Activated T-helper 1 cell treated with anti-CD3 and anti-CD28 coated beads, Interleukin-2, amount 50 U/mL, for 16 hours (primary cell): ENCODE measurements around the gene SF3B2.
"Not testable (repeated sequence)": the region's sequence is repeated elsewhere in the genome, so short reads cannot be mapped to it uniquely, and the experiment has no call there.

Experiments
- DNase-seq, 2 donors: peaks; one replicate each; pipeline ENCODE4 v3.0.0-alpha.2; 2020; ENCODE audit warnings: low read depth in 1 of 2, low spot score in 1 of 2

The SF3B2 gene

GRCh38 chr11:66104057-66104638 is 52.0 kb downstream of the SF3B2 start:
- DNase-seq, result no peak

GRCh38 chr11:66106786-66107599 is 54.8 kb downstream of the SF3B2 start:
- no peak for DNase-seq

DNA sequence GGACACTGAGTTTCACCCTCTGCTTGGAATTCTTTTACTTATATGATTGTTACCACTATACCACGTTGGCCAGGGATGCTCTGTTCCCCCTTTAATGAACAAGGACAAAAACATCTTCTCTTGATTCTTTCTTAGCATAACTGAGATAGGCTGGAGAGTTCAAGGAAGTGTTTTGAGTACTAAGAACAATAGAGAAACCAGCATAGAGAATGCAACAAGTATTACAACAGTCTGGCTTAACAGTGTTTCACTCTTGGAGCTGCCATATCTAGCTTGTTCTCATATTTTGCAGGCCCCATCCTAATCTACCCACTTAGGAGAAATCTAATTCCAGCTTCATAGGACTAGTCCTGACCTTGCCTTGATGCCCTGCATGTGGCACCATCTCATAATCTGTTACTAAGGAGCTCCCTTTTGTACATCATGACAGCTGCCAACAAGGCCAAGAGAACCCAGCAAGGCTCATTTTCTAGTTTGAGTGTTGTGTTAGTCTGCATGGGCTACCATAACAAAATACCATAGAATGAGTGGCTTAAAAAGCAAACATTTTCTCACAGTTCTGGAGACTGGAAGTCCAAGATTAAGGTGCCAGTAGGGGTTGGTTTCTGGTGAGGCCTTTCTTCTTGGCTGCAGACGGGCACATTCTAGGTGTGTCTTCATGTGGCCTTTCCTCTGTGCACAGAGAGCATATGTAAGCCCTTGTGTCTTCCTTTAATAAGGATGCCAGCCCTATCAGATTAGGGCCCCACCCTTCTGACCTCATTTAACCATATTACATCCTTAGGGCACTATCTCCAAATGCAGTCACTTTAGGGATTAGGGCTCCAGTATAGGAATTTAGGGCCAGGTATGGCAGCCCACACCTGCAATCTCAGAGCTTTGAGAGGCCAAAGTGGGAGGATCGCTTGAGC is 55.7 kb downstream of the SF3B2 start:
- no peak for DNase-seq

DNA sequence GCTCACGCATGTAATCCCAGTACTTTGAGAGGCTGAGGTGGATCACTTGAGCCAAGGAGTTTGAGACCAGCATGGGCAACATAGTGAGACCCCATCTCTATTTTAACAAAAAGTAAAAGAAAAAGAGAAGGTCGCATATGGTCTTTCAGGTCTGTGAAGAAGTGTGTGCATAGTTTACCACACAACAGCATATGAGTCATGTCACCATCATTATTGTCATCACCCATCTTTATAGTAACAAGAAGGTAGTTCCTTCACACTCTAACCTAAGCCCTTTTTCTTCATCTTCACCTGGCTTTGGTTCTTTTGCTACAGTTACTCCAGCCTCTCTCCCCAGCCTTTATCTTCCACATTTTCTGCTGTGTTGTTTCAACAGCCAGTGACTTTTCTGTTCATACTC is 57.1 kb downstream of the SF3B2 start:
- no peak for DNase-seq

- no peak for DNase-seq
These were observed 59.0 kb downstream of the SF3B2 start for GRCh38 chr11:66111158-66111557.

DNA sequence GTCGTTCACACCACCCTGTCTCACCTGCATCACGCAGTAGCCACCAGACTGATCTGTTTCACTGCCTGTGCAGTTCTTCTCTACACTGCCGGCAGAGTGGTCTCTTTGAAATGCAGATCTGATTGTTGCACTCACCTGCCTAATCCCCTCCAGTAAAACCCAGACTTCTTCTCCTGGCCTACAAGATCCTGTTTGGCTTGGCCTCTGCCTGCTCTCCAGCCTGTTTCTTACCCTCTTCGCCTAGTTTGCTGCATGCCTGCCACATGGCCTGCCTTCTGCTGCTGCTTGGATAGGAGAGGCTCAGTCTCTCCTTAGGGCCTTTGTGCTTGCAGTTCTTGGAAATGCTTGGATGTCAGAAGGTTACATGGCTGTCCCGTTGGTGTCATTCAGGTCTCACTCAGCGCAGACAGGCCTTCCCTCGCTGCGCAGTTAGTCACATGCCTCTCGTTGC is 59.9 kb downstream of the SF3B2 start:
- DNase-seq, result no peak

- DNase-seq, result no peak
These were observed 60.7 kb downstream of the SF3B2 start for GRCh38 chr11:66112601-66113499.

GRCh38 chr11:66114957-66115356 is 62.8 kb downstream of the SF3B2 start:
- not testable (repeated sequence) for DNase-seq

GRCh38 chr11:66115638-66116301 is 63.6 kb downstream of the SF3B2 start:
- no peak for DNase-seq

GRCh38 chr11:66116576-66117361 is 64.6 kb downstream of the SF3B2 start:
- no peak for DNase-seq

GRCh38 chr11:66118847-66119246 is 66.7 kb downstream of the SF3B2 start:
- no peak for DNase-seq
